Myocyte (in vitro differentiated cells): Measurements from ENCODE around the gene ALDH4A1. TPM values are rescaled to one million over a fixed set of nuclear protein-coding genes. Genes with fewer than 3 reads are reported as not detected.
A peak's percentile ranks its signal among the peaks of the same experiment; 100 is the strongest.
"Not testable (repeated sequence)": the region's sequence is repeated elsewhere in the genome, so short reads cannot be mapped to it uniquely, and the experiment has no call there.

Experiments
- DNase-seq: peaks from one replicate; pipeline ENCODE4 v3.0.0-alpha.2; 2012; ENCODE audit warnings: low read depth
- total RNA-seq: library from RNA; depleted of rRNA; stranded (reverse); fragments of >200 nt; gene quantifications from 2 replicates; pipeline ENCODE4 v1.2.3, GENCODE V29; 2014

ALDH4A1 gene
- total RNA-seq, 1 donor from 2014 or later: 25.9 TPM

DNA sequence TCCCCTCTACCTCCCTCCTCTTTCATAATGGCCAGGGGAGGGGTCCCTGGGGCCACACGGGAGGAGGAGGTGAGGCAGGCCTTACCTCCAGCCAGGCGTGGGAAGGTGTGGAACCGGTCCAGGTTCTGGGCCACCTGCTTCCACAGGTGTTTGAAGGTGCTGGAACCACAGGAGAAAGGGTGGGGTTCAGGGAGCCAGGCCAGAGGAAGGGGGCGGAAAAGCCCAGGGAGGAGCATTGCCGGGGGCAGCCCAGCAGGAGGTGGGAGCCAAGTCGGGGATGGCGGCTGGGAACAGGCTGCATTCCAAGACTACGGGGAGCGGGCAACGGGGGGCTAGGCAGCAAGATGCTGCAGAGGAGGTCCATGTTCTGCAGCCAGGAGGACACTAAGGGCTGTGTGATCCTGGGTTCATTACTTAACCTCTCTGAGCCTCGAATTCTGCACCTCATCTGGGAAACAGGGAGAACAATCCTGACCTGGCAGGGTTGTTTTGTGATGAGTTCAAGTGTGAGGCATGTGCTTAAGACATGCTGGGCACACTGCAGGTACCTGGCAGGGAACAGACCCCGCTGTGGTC lies 23.1 kb downstream of the ALDH4A1 start:
- no peak for DNase-seq

GRCh38 chr1:18878538-18879214 lies 23.7 kb downstream of the ALDH4A1 start:
- DNase-seq: no peak

DNA sequence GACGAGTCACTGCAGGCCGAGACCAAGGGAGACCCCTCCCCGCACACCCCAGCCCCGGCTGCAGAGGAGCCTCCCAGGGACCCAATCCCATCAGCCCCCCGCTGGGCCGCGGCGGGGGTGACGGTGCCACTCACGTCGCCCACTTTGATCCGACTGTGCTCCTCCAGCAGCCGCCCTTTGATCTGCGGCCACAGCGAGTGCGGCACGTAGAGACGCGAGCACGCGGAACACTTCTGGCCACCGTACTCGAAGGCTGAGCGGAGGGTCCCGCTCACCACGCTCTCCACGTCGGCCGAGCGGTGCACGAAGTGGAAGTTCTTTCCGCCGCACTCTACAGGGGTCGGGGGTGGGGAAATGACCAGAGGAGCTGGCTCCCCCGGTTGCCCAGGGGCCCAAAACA lies 25.1 kb downstream of the ALDH4A1 start:
- DNase-seq: no peak

- no peak for DNase-seq
Measured at GRCh38 chr1:18876210-18876609, 26.1 kb downstream of the ALDH4A1 start.

DNA sequence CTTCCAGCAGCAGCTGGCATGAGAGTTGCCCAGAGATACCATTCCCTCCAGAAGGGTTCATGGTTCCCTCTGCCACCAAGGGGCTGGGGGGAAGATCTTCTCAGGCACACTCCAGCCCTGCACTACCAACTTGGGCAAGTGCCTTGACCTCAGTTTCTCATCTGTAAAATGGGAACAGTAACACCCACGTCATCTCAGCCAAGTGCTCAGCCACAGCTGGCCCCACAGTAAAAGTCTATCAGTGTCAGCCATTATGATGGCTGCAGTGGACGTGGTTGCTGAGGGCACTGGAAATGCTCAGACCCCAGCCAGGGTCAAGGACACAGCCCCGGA lies 26.6 kb downstream of the ALDH4A1 start:
- DNase-seq: no peak

GRCh38 chr1:18875107-18875795 lies 27.1 kb downstream of the ALDH4A1 start:
- DNase-seq: peak; percentile 77

DNA sequence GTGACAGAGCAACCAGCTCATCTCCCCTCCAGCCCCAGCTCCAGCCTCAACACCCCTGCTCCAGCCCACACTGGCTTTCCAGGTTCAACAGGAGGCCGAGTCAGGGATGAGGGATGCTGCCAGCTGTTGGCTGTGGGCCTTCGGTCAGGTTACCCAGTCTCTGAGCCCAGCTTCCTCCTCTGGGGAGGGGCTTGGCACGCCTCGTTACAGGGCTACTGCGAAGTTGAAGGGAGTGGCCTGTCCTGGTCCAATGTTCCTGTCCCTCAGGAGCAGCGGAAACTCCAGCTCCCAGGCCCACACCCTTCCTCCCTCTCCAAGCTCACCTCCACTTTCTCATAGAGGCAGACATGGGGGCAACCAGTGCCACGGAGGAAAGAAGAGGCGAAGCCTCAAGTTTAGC lies 27.8 kb downstream of the ALDH4A1 start:
- no peak for DNase-seq

DNA sequence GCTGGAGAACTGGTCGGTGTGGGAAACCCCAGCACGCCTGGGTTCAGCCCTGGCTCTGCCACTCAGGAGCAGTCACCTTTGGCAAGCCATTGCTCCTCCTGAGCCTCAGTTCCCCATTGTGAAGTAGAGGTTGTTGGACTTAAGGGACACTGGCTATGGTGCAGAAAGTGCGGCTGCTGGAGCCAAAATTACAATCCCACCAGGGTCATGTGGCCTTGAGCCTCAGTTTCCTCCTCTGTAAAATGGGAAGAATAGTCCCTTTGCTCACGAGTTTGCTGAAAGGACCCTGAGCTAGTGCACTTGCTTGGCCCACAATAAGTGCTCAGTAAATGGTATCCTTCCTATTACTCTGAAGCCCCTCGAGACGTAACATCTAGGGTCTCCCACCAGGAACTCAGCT lies 28.3 kb downstream of the ALDH4A1 start:
- no peak for DNase-seq

DNA sequence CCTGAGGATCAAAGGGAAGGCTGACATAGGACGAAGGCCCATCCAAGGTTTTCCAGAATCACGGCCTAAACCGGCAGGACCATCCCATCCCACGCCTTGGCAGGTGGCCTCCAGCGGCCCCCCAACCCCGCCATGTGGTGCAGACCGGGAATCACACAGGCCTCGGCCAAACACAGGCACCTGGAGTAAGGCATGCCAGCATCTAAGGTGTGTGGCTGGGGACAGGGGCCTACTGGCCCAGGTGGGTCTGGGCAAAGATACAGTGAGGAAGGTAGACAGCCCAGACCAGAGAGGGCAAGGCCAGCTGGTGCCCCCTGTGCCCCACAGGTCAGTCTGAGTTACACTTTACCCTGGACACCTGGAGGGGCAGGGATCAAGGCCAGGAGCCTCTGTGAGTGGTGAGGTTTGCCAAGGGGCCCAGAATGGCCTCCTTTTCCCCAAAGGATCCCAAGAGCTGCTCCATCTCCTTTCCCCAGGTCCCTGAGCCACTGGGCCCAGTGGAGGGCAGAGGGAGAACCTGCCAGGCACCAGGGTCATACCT lies 30.2 kb downstream of the ALDH4A1 start:
- no peak for DNase-seq

- peak; percentile 45 for DNase-seq
Measured at GRCh38 chr1:18871401-18872070, 30.8 kb downstream of the ALDH4A1 start.

GRCh38 chr1:18870957-18871356 lies 31.4 kb downstream of the ALDH4A1 start:
- no peak for DNase-seq

DNA sequence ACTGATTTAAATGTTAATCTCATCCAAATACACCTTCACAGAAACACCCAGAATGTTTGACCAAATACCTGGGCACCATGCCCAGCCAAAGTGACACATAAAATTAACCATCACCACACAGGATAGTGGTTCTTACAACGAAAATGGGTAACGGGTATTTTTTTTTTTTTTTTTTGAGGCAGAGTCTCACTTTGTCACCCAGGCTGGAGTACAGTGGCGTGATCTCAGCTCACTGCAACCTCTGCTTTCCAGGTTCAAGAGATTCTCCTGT lies 31.8 kb downstream of the ALDH4A1 start:
- DNase-seq: not testable (repeated sequence)

- DNase-seq: no peak
Measured at GRCh38 chr1:18869847-18870594, 32.3 kb downstream of the ALDH4A1 start.

- DNase-seq: no peak
Measured at GRCh38 chr1:18868801-18869424, 33.4 kb downstream of the ALDH4A1 start.

DNA sequence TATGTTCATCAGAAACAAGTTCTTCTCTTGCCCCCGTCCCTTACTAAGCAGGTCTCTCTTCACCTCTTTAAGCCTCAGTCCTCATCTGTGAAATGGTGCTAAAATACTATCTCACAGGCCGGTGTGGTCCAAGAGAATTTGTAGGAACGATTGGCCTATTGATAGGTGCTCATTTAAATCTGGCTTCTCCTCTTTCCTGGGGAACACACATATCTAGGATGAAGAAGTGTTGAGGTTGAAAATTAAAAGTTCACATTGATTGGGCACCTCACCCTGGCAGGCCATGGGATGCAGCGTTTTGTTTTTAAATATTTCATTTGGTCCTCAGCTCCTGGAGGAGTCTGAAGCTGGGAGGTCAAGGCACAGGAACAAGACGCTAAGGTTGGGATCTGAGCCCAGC lies 34.0 kb downstream of the ALDH4A1 start:
- no peak for DNase-seq

DNA sequence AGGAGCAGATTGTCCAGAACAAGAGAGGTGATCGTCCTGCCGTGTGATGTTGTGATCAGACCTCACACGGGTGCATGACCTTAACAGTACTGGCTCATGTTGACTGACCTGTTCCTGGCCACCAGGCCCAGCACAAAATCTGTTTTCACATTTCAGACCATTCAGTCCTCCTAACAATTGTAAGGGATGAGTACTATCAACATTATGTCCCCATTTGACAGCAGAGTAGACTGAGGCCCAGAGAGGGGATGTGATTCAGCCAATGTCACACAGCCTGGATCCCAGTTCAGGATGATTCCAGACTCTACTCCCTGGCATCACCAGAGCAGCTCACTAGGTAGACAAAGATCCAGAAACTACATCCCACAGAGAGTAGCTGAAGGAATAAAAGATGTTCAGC lies 35.5 kb downstream of the ALDH4A1 start:
- DNase-seq: no peak

GRCh38 chr1:18866314-18866713 lies 36.0 kb downstream of the ALDH4A1 start:
- DNase-seq: no peak

DNA sequence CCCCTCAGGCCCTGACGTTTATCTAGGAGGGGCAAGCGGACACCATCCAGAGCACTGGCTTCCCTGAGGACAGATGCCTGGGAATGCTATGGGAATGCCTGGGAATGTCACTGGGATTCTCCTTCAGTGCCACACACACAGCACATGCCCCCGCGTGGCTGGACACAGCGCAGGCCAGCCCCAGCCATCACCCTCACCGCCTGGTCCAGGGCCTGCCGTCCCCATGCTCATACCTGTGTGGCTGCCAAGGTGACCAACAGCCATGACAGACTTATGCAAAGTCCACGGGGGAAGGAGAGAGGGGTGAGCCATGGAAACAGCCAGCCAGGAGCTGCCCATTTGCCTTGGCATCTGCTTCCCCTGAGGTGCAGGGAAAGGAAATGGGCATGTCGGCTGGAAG lies 37.2 kb downstream of the ALDH4A1 start:
- DNase-seq: no peak

DNA sequence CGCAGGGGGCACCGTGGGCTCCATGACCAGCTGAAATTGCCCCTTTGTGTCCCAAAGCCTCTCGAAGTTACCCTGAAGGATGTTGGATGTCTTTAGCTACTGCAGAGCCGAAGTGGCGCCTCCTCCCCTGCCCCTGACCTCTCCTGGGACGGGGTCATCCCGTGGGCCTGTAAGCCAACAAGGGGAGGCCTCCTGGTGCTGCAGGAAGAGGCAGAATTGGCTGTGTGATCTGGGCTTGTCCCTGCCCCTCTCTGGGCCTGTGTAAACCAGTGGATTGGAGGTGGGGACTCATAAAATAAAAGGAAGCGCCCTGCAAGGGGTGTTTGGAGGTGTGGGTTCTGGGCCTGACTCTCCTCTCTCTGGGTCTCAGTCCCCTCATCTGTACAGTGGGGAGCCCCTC lies 40.8 kb downstream of the ALDH4A1 start:
- DNase-seq: no peak

DNA sequence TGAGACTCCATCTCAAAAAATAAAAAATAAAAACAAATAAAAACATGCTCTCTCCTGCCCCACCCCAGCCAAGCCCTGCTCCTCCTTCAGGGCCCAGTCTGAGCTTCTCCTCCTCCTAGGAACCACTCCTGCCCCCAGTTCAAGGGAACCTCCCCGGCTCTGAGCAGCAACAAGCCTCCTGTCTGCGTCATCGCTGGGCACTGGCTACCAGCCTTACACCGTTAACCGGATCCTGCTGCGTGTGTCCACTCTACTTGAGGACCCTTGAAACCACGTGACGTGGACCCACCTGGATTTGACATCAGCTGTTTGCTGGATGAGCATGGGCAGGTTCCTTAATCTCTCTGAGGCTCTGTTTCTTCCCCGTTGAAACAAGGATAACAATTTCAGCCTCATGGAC lies 41.3 kb downstream of the ALDH4A1 start:
- no peak for DNase-seq

- DNase-seq: no peak
Measured at GRCh38 chr1:18859560-18859959, 42.8 kb downstream of the ALDH4A1 start, which contains the start of gene TAS1R2. TAS1R2 (minus strand) TSS chr1:18859660; CDS start chr1:18859660, 0 bp downstream.
